DMS 273 (cell line): ENCODE results near the gene KLF2.
A peak's percentile ranks its signal among the peaks of the same experiment; 100 is the strongest.
"Not testable (repeated sequence)": the region's sequence is repeated elsewhere in the genome, so short reads cannot be mapped to it uniquely, and the experiment has no call there.

Source experiments
- DNase-seq: peaks from one replicate; lab custom pipeline; 2025; ENCODE audit not compliant: unreplicated experiment; lab: John Stamatoyannopoulos, UW

KLF2 gene

DNA sequence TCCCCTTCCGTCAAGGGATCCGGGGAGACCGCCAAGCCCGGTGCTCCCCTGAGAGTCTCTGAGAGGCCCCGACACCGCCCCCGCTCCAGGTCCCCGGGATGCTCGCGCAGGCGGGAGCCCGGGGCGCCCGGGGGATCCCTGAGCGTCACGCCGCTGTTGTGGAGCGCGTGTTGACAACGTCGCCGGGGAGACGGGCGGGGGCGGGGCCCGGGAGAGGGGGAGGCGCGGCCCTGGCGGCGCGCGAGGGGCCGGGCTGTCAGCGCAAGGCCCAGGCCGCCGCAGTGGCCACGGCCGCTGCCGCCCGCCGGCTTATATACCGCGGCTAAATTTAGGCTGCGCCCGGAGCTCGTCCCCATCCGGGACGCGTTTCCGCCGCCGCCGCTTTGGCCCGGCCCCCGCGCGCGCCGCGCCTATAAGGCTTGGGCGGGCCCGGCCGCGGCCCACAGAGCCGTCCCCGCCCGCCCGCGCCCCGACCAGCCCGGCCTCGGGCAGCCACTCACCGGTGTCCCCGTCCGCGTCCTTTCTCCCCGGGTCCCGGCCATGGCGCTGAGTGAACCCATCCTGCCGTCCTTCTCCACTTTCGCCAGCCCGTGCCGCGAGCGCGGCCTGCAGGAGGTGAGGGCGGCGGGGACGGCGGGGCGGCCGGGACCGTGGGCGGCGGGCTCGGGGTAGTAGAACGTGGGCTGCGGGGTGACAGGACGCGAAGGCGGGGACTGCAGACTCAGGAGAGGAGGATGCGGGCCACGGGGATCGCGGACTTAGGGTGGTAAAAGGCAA lies at the start of gene KLF2:
Gene KLF2, plus strand, starts transcription at position 443 of the 777 bp plus-strand sequence. Its CDS starts 98 bp downstream, at position 541.
- peak; percentile 84 for DNase-seq

DNA sequence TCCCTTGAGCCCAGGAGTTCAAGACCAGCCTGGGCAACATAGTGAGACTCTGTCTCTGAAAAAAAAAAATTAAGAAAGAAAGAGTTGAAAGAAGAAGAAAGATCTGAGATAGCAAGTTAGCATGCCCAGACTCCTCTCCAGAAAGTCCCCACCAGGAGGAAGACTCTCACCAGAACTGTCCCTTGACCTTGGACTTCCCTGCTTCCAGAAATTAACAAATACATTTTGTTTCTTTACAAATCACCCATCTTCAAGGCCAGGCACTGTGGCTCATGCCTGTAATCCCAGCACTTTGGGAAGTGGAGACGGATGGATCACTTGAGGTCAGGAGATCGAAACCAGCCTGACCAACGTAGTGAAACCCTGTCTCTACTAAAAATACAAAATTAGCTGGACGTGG lies 44.3 kb upstream of the KLF2 start:
- DNase-seq = no peak

- no peak for DNase-seq
Observed at GRCh38 chr19:16281743-16282142, 42.9 kb upstream of the KLF2 start.

- no peak for DNase-seq
Observed at GRCh38 chr19:16283210-16284061, 41.2 kb upstream of the KLF2 start.

GRCh38 chr19:16284505-16284904 lies 40.1 kb upstream of the KLF2 start:
- no peak for DNase-seq

DNA sequence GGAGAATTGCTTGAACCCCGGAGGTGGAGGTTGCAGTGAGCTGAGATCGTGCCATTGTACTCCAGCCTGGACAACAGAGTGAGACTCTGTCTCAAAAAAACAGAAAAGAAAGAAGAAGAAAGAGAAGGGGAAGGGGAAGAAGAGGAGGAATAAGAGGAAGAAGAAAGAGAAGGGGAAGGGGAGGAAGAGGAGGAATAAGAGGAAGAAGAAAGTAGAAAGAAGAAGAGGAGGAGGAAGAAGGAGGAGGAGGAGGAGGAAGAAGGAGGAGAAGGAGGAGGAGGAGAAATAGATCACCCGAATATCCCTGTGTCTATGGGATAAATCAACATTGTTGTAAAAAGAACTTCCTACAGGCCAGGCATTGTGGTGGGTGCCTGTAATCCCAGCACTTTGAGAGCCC lies 39.5 kb upstream of the KLF2 start:
- not testable (repeated sequence) for DNase-seq

- DNase-seq = peak; percentile 36
Observed at GRCh38 chr19:16285769-16286498, 38.7 kb upstream of the KLF2 start.

DNA sequence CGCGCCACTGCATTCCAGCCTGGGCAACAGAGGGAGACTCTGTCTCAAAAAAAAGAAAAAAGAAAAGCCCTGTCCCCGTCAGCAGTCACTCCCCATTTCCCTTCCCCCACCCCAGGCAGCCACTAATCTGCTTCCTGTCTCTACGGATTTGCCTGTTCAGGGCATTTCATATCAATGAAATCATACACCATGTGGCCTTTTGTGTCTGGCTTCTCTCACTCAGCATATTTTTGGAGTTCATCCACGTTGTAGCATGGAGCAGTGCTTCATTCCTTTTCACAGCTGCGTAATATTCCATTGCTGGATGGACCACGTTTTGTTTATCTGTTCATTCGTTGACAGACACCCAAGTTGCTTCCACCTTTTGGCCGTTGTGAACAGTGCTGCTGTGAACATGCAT lies 36.1 kb upstream of the KLF2 start:
- DNase-seq = no peak

DNA sequence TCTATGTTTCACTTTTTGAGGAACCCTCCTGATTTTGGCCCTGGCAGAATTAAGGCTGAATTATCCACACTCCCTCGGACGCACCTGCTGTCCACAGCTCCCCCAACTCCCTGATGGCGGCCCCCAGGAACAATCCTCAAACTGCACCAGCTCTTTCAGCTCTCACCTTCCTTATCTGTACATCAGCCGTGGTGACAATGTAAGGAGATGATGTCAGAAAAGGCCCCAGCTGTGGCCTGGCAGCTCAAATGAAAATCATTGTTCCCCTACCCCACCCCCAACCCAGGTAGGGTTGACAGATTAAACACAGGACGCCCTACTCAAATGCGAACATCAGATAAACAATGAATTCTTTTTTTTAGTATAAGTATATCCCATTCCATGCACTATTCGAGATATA lies 35.0 kb upstream of the KLF2 start:
- no peak for DNase-seq

DNA sequence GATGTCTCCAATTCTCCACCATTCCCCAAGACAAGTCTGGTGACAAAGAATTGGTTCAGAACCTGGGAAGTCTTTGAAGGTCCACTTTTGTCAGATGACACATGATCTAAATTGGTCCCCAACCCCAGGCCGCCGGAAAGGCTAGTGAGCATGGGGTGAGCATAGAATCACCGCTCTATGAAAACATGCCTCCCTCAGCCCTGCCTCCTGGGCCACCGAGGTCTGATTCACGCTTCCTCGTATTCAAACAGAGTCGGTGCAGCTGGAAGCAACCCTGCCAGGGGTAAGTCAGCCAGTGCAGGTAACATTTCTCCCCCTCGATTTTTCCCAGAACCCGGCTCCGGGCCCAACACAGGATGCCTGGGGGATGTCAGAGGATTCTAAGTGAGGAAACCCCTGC lies 33.9 kb upstream of the KLF2 start:
- no peak for DNase-seq

DNA sequence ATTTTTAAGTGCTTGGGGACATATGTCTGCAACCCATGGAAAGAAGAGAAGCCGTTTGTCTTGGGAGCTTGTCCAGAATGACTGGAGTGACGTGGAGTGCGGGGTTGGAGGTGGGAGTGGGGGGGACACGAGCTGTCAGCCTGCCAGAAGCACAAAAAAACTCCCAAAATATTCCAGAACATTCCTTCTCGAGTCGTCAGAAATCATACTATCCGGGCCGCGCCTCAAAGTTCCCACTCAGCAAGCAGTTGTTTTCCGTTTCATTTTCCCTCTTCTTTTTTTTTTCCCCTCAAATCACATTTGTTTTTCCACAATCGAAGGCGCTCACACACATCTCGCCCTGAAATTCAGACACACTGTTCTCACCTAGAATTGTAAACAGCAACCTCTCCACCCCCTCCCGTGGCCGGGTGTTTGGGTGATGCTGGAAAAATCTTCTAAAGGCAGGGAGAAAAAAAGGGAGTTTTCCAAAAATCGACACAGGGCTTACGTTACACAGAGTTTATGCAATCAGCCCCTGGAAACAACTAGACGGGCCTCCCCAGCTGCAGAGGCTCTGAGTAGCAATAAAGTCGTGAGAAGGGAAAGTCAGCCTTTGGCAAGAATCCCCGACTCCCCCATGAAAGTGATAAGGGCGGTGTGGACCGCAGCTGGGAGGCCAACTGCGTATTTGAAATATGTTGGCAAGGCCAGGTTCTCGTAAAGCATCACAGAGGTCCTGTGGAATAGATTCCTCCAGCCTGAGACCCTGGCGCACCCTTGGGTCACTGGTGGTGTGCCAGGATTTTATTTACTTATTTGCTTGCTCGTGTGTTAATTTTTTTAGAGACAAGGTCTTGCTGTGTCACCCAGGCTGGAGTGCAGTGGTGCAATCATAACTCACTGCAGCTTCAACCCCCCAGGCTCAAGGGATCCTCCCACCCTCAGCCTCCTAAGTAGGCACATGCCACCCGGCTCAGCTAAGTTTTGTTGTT lies 31.2 kb upstream of the KLF2 start:
- peak; percentile 59 for DNase-seq

GRCh38 chr19:16295057-16295456 lies 29.6 kb upstream of the KLF2 start:
- peak; percentile 22 for DNase-seq

- peak; percentile 27 for DNase-seq
Observed at GRCh38 chr19:16296713-16297112, 27.9 kb upstream of the KLF2 start.

DNA sequence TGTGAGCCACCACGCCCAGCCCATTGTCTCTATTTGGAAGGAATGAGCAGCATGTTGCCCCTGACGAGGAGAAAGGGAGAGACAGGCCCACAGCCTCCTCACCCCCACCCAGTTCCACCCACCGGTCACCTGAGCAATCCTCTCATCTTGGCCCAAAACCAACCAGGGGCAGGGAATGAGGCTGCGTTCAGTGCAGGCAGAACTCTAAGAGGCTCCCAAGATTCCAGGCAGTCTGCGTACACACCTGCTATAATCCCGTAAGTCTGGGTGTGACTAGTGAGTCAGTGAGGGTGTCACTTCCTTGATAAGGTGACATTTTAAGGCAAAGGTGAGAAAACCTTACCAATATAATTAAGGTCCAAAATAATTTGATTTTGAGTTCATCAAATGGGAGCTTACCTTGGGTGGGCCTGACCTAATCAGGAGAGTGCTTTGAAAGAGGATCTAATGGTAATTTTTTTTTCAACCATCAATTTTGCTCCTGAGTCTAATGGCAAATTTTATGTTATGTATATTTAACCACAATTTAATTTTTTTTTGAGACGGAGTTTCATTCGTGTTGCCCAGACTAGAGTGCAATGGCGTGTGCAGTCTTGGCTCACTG lies 26.9 kb upstream of the KLF2 start:
- no peak for DNase-seq

DNA sequence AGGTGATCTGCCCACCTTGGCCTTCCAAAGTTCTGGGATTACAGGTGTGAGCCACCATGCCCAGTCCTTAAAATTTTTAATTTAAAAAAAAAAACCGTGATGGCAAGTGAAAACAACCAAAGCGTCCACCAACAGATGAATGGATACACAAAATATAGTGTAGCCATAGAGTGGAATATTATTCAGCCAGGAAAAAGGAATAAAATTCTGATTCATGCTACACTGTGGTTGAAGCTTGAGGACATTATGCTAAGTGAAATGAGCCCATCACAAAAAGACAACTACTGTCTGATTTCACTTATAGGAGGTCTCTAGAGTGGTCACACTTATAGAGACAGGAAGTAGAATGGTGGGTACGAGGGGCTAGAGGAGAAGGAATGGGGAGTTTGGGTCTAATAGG lies 26.3 kb upstream of the KLF2 start:
- no peak for DNase-seq

- no peak for DNase-seq
Observed at GRCh38 chr19:16301999-16302694, 22.5 kb upstream of the KLF2 start.

DNA sequence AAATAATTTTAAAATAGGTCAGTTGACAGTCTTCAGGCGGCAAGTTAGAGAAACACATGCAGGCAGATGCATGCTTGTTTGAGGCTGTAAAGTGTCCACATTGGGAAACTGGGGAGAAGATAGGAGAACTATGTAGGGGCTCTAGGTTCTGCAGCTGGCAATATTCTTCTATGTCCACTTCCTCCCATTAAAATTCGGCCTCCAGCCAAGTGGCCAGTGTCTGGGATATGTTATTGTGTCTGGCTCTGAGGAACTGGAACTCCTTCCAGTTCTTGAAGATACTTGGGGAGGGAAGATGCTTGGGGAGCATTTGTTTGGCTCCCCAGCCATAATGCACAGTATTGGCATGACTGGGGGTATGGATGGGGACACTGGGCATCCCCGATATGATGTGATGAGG lies 20.9 kb upstream of the KLF2 start:
- no peak for DNase-seq

- not testable (repeated sequence) for DNase-seq
Observed at GRCh38 chr19:16304511-16304910, 20.1 kb upstream of the KLF2 start.

- DNase-seq = not testable (repeated sequence)
Observed at GRCh38 chr19:16305060-16305459, 19.6 kb upstream of the KLF2 start.
